H9 (cell line): Measurements from ENCODE around the gene OR13G1. TPM values are rescaled to one million over a fixed set of nuclear protein-coding genes. Genes with fewer than 3 reads are reported as not detected.
A peak's percentile ranks its signal among the peaks of the same experiment; 100 is the strongest.

Source experiments
- DNase-seq: peaks from one replicate; pipeline ENCODE4 v3.0.0-alpha.2; 2017
- H2AFZ ChIP-seq: one replicate; pipeline ENCODE4 v1.6.1; 2013; ENCODE audit warnings: mild to moderate bottlenecking, low read length, control low read depth, moderate library complexity
- H2AK5ac ChIP-seq: 2 replicates; pipeline ENCODE4 v1.6.1; 2013; ENCODE audit warnings: low read length, control low read depth, mixed read lengths; ENCODE audit not compliant: insufficient read length
- H2BK120ac ChIP-seq: one replicate; pipeline ENCODE4 v1.6.1; 2013; ENCODE audit warnings: low read depth, mild to moderate bottlenecking, low read length, control low read depth, inconsistent platforms; ENCODE audit not compliant: poor library complexity, severe bottlenecking
- H2BK12ac ChIP-seq: 2 replicates; pipeline ENCODE4 v1.6.1; 2013; ENCODE audit warnings: low read length, control low read depth, mixed read lengths, low read depth; ENCODE audit not compliant: insufficient read length
- H2BK15ac ChIP-seq: 2 replicates; pipeline ENCODE4 v1.6.1; 2013; ENCODE audit warnings: low read depth, low read length, control low read depth
- H2BK20ac ChIP-seq: one replicate; pipeline ENCODE4 v1.6.1; 2013; ENCODE audit warnings: low read depth, mild to moderate bottlenecking, low read length, control low read depth, inconsistent platforms; ENCODE audit not compliant: poor library complexity, severe bottlenecking
- H2BK5ac ChIP-seq: 2 replicates; pipeline ENCODE4 v1.6.1; 2013; ENCODE audit warnings: low read length, control low read depth, mixed read lengths; ENCODE audit not compliant: insufficient read length
- H3K14ac ChIP-seq: 2 replicates; pipeline ENCODE4 v1.6.1; 2013; ENCODE audit warnings: low read length, control low read depth; ENCODE audit not compliant: insufficient read depth
- H3K18ac ChIP-seq: 2 replicates; pipeline ENCODE4 v1.6.1; 2013; ENCODE audit warnings: low read depth, mild to moderate bottlenecking, mixed read lengths, low read length, control low read depth; ENCODE audit not compliant: insufficient read length
- H3K23ac ChIP-seq: 2 replicates; pipeline ENCODE4 v1.6.1; 2013; ENCODE audit warnings: low read length, control low read depth, mixed read lengths, low read depth; ENCODE audit not compliant: insufficient read length
- H3K23me2 ChIP-seq: 2 replicates; pipeline ENCODE4 v1.6.1; 2013; ENCODE audit warnings: low read depth, mild to moderate bottlenecking, mixed read lengths, low read length, control low read depth; ENCODE audit not compliant: insufficient read length, poor library complexity, severe bottlenecking
- H3K27ac ChIP-seq: 2 replicates; pipeline ENCODE4 v1.5.1; 2013; ENCODE audit warnings: low read length, control low read depth, mixed read lengths, low read depth; ENCODE audit not compliant: insufficient read length
- H3K27me3 ChIP-seq: 2 replicates; pipeline ENCODE4 v1.6.1; 2013; ENCODE audit warnings: low read length, control low read depth, inconsistent platforms; ENCODE audit not compliant: insufficient read depth
- H3K4ac ChIP-seq: 2 replicates; pipeline ENCODE4 v1.6.1; 2013; ENCODE audit warnings: low read depth, mild to moderate bottlenecking, control low read depth, inconsistent platforms, low read length, moderate library complexity
- H3K4me1 ChIP-seq: 2 replicates; pipeline ENCODE4 v1.6.1; 2013; ENCODE audit warnings: low read length, control low read depth, inconsistent platforms; ENCODE audit not compliant: insufficient read depth
- H3K4me2 ChIP-seq: 2 replicates; pipeline ENCODE4 v1.6.1; 2013; ENCODE audit warnings: low read length, control low read depth, mixed read lengths; ENCODE audit not compliant: insufficient read length, insufficient read depth
- H3K56ac ChIP-seq: 2 replicates; pipeline ENCODE4 v1.6.1; 2013; ENCODE audit warnings: low read depth, mild to moderate bottlenecking, mixed read lengths, low read length, control low read depth; ENCODE audit not compliant: insufficient read length
- H3K79me1 ChIP-seq: 2 replicates; pipeline ENCODE4 v1.6.1; 2013; ENCODE audit warnings: low read depth, mild to moderate bottlenecking, moderate library complexity, low read length, control low read depth, inconsistent platforms; ENCODE audit not compliant: insufficient read depth, poor library complexity, severe bottlenecking
- H3K79me2 ChIP-seq: 2 replicates; pipeline ENCODE4 v1.6.1; 2013; ENCODE audit warnings: low read length, control low read depth, inconsistent platforms; ENCODE audit not compliant: insufficient read depth
- H3K9ac ChIP-seq: 2 replicates; pipeline ENCODE4 v1.6.1; 2013; ENCODE audit warnings: low read length, control low read depth, mixed read lengths; ENCODE audit not compliant: insufficient read length; ENCODE audit errors: extremely low read depth
- H3K9me3 ChIP-seq: one replicate; pipeline ENCODE4 v1.6.1; 2013; ENCODE audit warnings: low read depth, low read length, inconsistent platforms; ENCODE audit not compliant: control insufficient read depth
- H3T11ph ChIP-seq: one replicate; pipeline ENCODE4 v1.6.1; 2013; ENCODE audit warnings: mild to moderate bottlenecking, low read length, control low read depth, inconsistent platforms
- H4K20me1 ChIP-seq: one replicate; pipeline ENCODE4 v1.6.1; 2013; ENCODE audit not compliant: control insufficient read depth, insufficient read length, insufficient read depth
- H4K5ac ChIP-seq: 2 replicates; pipeline ENCODE4 v1.6.1; 2013; ENCODE audit warnings: low read depth, mild to moderate bottlenecking, mixed read lengths, low read length, control low read depth; ENCODE audit not compliant: insufficient read length
- H4K8ac ChIP-seq: replicated peaks from 2 replicates; pipeline ENCODE4 v1.6.1; 2013; ENCODE audit warnings: low read length, control low read depth, mixed read lengths, low read depth; ENCODE audit not compliant: insufficient read length
- H4K91ac ChIP-seq: 2 replicates; pipeline ENCODE4 v1.6.1; 2013; ENCODE audit warnings: low read depth, mild to moderate bottlenecking, moderate library complexity, mixed read lengths, low read length, control low read depth; ENCODE audit not compliant: insufficient read length
- H3K27ac Mint-ChIP-seq, 3 experiments: 2 replicates in 2 of 3; 3 replicates in 1 of 3; pipeline ENCODE4 v1.8.0; 2020 to 2021; ENCODE audit warnings: mixed read lengths in 3 of 3, mild to moderate bottlenecking in 1 of 3, moderate library complexity in 1 of 3
- H3K27me3 Mint-ChIP-seq: 2 replicates; pipeline ENCODE4 v1.8.0; 2021; ENCODE audit warnings: low read depth, mild to moderate bottlenecking, moderate library complexity, mixed read lengths
- H3K36me3 Mint-ChIP-seq, 3 experiments: 2 replicates in 2 of 3; 3 replicates in 1 of 3; pipeline ENCODE4 v1.8.0; 2020 to 2021; ENCODE audit warnings: low read depth in 3 of 3, mixed read lengths in 3 of 3; ENCODE audit not compliant: insufficient read depth in 1 of 3
- H3K4me1 Mint-ChIP-seq, 2 experiments: 2 replicates each; pipeline ENCODE4 v1.8.0; 2020; ENCODE audit warnings: mixed read lengths in 2 of 2
- H3K4me3 Mint-ChIP-seq, 2 experiments: 2 replicates in 1 of 2; 3 replicates in 1 of 2; pipeline ENCODE4 v1.8.0; 2020 to 2021; ENCODE audit warnings: mild to moderate bottlenecking in 2 of 2, mixed read lengths in 2 of 2, moderate library complexity in 1 of 2
- H3K9me3 Mint-ChIP-seq, 2 experiments: 2 replicates in 1 of 2; 3 replicates in 1 of 2; pipeline ENCODE4 v1.8.0; 2020; ENCODE audit warnings: mild to moderate bottlenecking in 2 of 2, mixed read lengths in 2 of 2, moderate library complexity in 1 of 2
- CTCF ChIP-seq: fragments of 200-600 bp; sonication (generic); conservative IDR thresholded peaks from 3 replicates; pipeline ENCODE4 v1.8.0; 2021; ENCODE audit warnings: antibody characterized with exemption, mild to moderate bottlenecking
- WGBS: extraction: QIAGEN DNeasy Blood & Tissue Kit; methylation state at CpG from one replicate; pipeline ENCODE4 v1.1.7; 2013; ENCODE audit warnings: missing lambda C conversion rate, low lambda C conversion rate, mixed read lengths; ENCODE audit not compliant: insufficient read length; ENCODE audit errors: extremely low coverage; 5-methylcytosine and 5-hydroxymethylcytosine counted together
- total RNA-seq: library from RNA; stranded (reverse); gene quantifications from 2 replicates; pipeline ENCODE4 v1.2.1, GENCODE V29; 2021

Gene OR13G1
- total RNA-seq, 1 experiment from 2014 or later, result not detected

- no peak overlapping the region for H3K27ac Mint-ChIP-seq
- no peak overlapping the region for H4K8ac ChIP-seq
- H3K56ac ChIP-seq, result no peak overlapping the region
- no peak overlapping the region for H3T11ph ChIP-seq
- WGBS, result no CpG with 5 or more reads among the region's 7 CpGs
- no peak overlapping the region for H2AK5ac ChIP-seq
- H3K9me3 Mint-ChIP-seq, result peaks cover 2 to 5% of the 10 kb centered on the region in 2 experiments; a peak in 4 of 5 replicates
- H3K9ac ChIP-seq, result no peak overlapping the region
- H2BK120ac ChIP-seq, result no peak overlapping the region
- peak; percentile 63 for DNase-seq
- H3K4ac ChIP-seq, result no peak overlapping the region
- H3K4me1 Mint-ChIP-seq, result no peaks in the 10 kb centered on the region
- no peak overlapping the region for H2BK15ac ChIP-seq
- H3K27me3 Mint-ChIP-seq, result no peaks in the 10 kb centered on the region; the same call in 1 of the 2 replicates
- H3K27ac ChIP-seq, result no peak overlapping the region
- no peak overlapping the region for H3K23ac ChIP-seq
- H3K18ac ChIP-seq, result no peak overlapping the region
- H4K91ac ChIP-seq, result no peak overlapping the region
- no peak overlapping the region for H2AFZ ChIP-seq
- H4K5ac ChIP-seq, result no peak overlapping the region
- H3K9me3 ChIP-seq, result no peaks in the 10 kb centered on the region
- no peaks in the 10 kb centered on the region for H3K23me2 ChIP-seq
- no peak overlapping the region for H3K14ac ChIP-seq
- no peak overlapping the region for H2BK12ac ChIP-seq
- no peaks in the 10 kb centered on the region for H3K4me1 ChIP-seq
- no peaks in the 10 kb centered on the region for H3K79me2 ChIP-seq
- no peaks in the 10 kb centered on the region for H3K36me3 Mint-ChIP-seq
- no peak overlapping the region for H2BK20ac ChIP-seq
- H3K4me3 Mint-ChIP-seq, result no peak overlapping the region
- TF ChIP-seq CTCF, result peak; percentile 92
- H4K20me1 ChIP-seq, result no peaks in the 10 kb centered on the region
- no peaks in the 10 kb centered on the region for H3K79me1 ChIP-seq
- no peaks in the 10 kb centered on the region for H3K27me3 ChIP-seq
- no peak overlapping the region for H2BK5ac ChIP-seq
- no peak overlapping the region for H3K4me2 ChIP-seq
Measured at GRCh38 chr1:247681288-247681897, 1.9 kb upstream of the OR13G1 start.
